Heart left ventricle (tissue), 16 donors: ENCODE measurements around the gene CYB5RL. TPM values are rescaled to one million over a fixed set of nuclear protein-coding genes. Genes with fewer than 3 reads are reported as not detected.

ENCODE experiments used
- ATAC-seq, 4 donors: fragments of 200-7000 bp; cut with Tn5 transposase; one replicate each; pipeline ENCODE4 v1.9.1; 2020 to 2022; ENCODE audit warnings: moderate library complexity in 4 of 4, mild to moderate bottlenecking in 3 of 4, moderate number of reproducible peaks in 1 of 4
- DNase-seq, 5 donors: peaks; one replicate each; pipeline ENCODE4 v3.0.0-alpha.2; 2020
- H3K27ac ChIP-seq, 12 donors: fragments of 200-600 bp; sonication (generic) in 4 of 12; one replicate each; pipeline versions ENCODE4 v1.5.0 to v1.8.0; 2016 to 2022; ENCODE audit warnings: mild to moderate bottlenecking in 2 of 12
- H3K27me3 ChIP-seq, 9 donors: fragments of 200-600 bp; sonication (generic) in 2 of 9; one replicate each; pipeline versions ENCODE4 v1.5.1 to v1.8.0; 2016 to 2022; ENCODE audit warnings: mild to moderate bottlenecking in 3 of 9
- H3K36me3 ChIP-seq, 9 donors: fragments of 200-600 bp; sonication (generic) in 2 of 9; one replicate each; pipeline versions ENCODE4 v1.5.0 to v1.8.0; 2018 to 2022; ENCODE audit warnings: mild to moderate bottlenecking in 2 of 9
- H3K4me1 ChIP-seq, 12 donors: fragments of 200-600 bp; sonication (generic) in 4 of 12; one replicate each; pipeline versions ENCODE4 v1.5.0 to v1.8.0; 2016 to 2022; ENCODE audit warnings: mild to moderate bottlenecking in 3 of 12
- H3K4me3 ChIP-seq, 12 donors: fragments of 200-600 bp; sonication (generic) in 4 of 12; one replicate each; pipeline versions ENCODE4 v1.5.0 to v1.8.0; 2017 to 2022; ENCODE audit warnings: mild to moderate bottlenecking in 9 of 12, moderate library complexity in 4 of 12
- H3K9me3 ChIP-seq, 12 donors: fragments of 200-600 bp; sonication (generic) in 4 of 12; one replicate each; pipeline versions ENCODE4 v1.5.0 to v1.8.0; 2016 to 2022; ENCODE audit warnings: mild to moderate bottlenecking in 1 of 12
- POLR2A ChIP-seq, 2 donors: fragments of 450-650 bp; IDR thresholded peaks; one replicate each; pipeline ENCODE4 v1.6.1; 2017; ENCODE audit warnings: antibody characterized with exemption in 2 of 2, mild to moderate bottlenecking in 2 of 2, moderate library complexity in 2 of 2
- WGBS, 4 donors: extraction: QIAGEN DNeasy Blood & Tissue Kit in 2 of 4; methylation state at CpG; one replicate each; pipeline versions ENCODE4 v1.1.5 to v1.1.7; 2013 to 2018; 5-methylcytosine and 5-hydroxymethylcytosine counted together
- intact Hi-C, 10 donors: fragments of 100-400 bp; cut with DNase I; formaldehyde crosslinking; loops; one replicate each; pipeline versions ENCODE4 v1.11.1 to v1.14.2; 2022
- polyA plus RNA-seq, 2 donors: library from polyadenylated mRNA; stranded (reverse); fragments of 200-250 nt; gene quantifications; one replicate each; pipeline ENCODE4 v1.2.3, GENCODE V29; 2013
- total RNA-seq, 9 donors: library from RNA; depleted of rRNA in 2 of 9; stranded (reverse); fragments of >200 nt in 2 of 9; fragmentation: NEBNext Ultra II Directional in 3 of 9; extraction: Animal tissue kit (Norgen Biotek cat#: 25700) in 3 of 9; gene quantifications; one replicate each; pipeline versions ENCODE4 v1.1.0 to v1.2.4, GENCODE V29; 2016 to 2023
- TF ChIP-seq, protein P1 (sequence below), 12 donors: fragments of 200-600 bp; sonication (generic) in 4 of 12; IDR thresholded peaks; one replicate each; pipeline versions ENCODE4 v1.5.0 to v1.8.0; 2018 to 2022; ENCODE audit warnings: antibody characterized with exemption in 12 of 12, mild to moderate bottlenecking in 5 of 12
- donor health status: ischemic (EF 13 %, LVEDD 7.1; RV severe dilation, severe dysfunction).
- donor health status: healthy with polysubstance abuse.
- donor health status: DM: no; HTN: yes; CAD: no.
- donor health status: DM: no; HTN: no; CAD: no.
- donor health status: ischemic (EF 25% LVEDD 6.9; RV normal size, moderate dysfunction).
- donor health status: ischemic (EF 25% LVEDD 5.7; RV mildly dilated, moderate dysfunction).
- donor health status: healthy.
- donor health status: DM: yes; HTN: yes; CAD: no.
- donor health status: ischemic (EF 35%, LVEDD 5.7; RV mildly dilated, moderate dysfunction).
- donor health status: nonischemic (EF 11% LVEDD 7.7; RV severe dilation, severe dysfunction).
- donor health status: DM: yes; HTN: yes; CAD: no.
- donor health status: PGD.
- donor health status: ischemic (EF 29% LVEDD 5.4; RV normal size, mild dysfunction).
- donor health status: nonischemic (EF 23%, LVEDD 6.1; RV moderate dilation, normal function).

The CYB5RL gene
- total and polyA plus RNA-seq, 11 donors, result 2.2 to 7.5 (median 4.3) TPM

DNA sequence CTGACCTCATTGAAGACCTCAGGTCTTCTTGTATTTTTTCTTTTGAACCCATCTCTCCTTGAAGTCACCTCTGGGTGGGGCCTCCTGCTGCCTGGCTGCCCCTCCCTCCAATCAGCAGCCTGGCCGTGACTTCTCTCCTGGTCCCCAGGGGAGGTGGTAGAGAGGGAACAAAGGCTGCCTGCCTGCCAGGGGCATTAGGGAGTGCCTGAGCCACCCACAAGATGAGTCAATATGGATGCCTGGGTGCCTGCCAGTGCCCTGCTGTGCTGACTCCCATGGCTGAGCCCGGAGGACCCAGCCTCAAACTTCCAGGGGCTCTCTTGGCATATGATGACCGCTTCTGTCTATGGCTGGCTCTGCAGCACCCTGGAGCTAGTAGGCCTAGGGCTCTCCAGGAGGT is 41.8 kb downstream of the CYB5RL start:
- intact Hi-C loops, result no loop called here
- TF ChIP-seq, protein P1, sequence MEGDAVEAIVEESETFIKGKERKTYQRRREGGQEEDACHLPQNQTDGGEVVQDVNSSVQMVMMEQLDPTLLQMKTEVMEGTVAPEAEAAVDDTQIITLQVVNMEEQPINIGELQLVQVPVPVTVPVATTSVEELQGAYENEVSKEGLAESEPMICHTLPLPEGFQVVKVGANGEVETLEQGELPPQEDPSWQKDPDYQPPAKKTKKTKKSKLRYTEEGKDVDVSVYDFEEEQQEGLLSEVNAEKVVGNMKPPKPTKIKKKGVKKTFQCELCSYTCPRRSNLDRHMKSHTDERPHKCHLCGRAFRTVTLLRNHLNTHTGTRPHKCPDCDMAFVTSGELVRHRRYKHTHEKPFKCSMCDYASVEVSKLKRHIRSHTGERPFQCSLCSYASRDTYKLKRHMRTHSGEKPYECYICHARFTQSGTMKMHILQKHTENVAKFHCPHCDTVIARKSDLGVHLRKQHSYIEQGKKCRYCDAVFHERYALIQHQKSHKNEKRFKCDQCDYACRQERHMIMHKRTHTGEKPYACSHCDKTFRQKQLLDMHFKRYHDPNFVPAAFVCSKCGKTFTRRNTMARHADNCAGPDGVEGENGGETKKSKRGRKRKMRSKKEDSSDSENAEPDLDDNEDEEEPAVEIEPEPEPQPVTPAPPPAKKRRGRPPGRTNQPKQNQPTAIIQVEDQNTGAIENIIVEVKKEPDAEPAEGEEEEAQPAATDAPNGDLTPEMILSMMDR (IDR thresholded peaks at IDR 0.05), result no peak
- TF ChIP-seq POLR2A (IDR thresholded peaks at IDR 0.05), result no peak
- H3K4me1 ChIP-seq, result peaks cover 0 to 14% (median 3%) of the 10 kb centered on the region in 12 donors
- DNase-seq (no peak), ATAC-seq (peak in 1 of 4 donors; percentile 32)
- H3K4me3 ChIP-seq, result no peak overlapping the region
- H3K9me3 ChIP-seq, result no peaks in the 10 kb centered on the region
- no peak overlapping the region for H3K27ac ChIP-seq
- 89 to 96% (median 90%) methylated on average over 3 of the region's 3 CpGs for WGBS, 4 donors
- H3K27me3 ChIP-seq, result no peaks in the 10 kb centered on the region
- no peaks in the 10 kb centered on the region for H3K36me3 ChIP-seq

- DNase-seq, result no peak
- peaks cover 0 to 14% (median 3%) of the 10 kb centered on the region in 12 donors for H3K4me1 ChIP-seq
- H3K36me3 ChIP-seq, result no peaks in the 10 kb centered on the region
- no peaks in the 10 kb centered on the region for H3K9me3 ChIP-seq
- no peak overlapping the region for H3K27ac ChIP-seq
- WGBS, 4 donors, result 84 to 96% (median 92%) methylated on average over 6 of the region's 6 CpGs
- no peak for TF ChIP-seq POLR2A (IDR thresholded peaks at IDR 0.05)
- TF ChIP-seq, protein P1 (IDR thresholded peaks at IDR 0.05), result no peak
- no peak for ATAC-seq
- intact Hi-C loops, result no loop called here
- no peak overlapping the region for H3K4me3 ChIP-seq
- no peaks in the 10 kb centered on the region for H3K27me3 ChIP-seq
These were observed 42.4 kb downstream of the CYB5RL start for GRCh38 chr1:54157401-54157800.

DNA sequence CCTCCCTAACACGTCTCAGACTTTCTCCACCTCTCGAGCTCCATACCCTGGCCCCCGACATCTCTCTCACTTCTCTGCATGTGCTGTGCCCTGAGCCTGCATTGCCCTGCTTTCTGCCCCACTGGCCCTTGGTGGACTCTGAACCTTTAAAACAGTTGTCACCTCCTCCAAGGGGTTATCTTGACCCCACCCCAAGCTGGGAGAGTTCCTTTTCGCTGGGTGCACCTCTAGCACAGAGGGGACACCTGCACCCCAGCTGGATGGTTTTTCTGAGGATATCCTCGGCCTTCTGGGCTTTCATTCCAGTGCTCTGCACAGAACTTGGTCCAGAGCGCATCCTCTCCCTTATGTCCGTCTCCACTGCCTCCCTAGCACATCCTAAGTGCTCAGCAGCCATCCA is 42.8 kb downstream of the CYB5RL start:
- no peak for ATAC-seq
- Histone ChIP-seq H3K27me3 (no peaks in the 10 kb centered on the region), H3K4me3 (no peak overlapping the region), H3K4me1 (peaks cover 0 to 14% (median 3%) of the 10 kb centered on the region in 12 donors), H3K36me3 (no peaks in the 10 kb centered on the region), H3K9me3 (no peaks in the 10 kb centered on the region), H3K27ac (no peak overlapping the region)
- WGBS, 4 donors, result 89 to 95% (median 94%) methylated on average over 7 of the region's 7 CpGs
- no peak for DNase-seq
- intact Hi-C loops, result no loop called here
- TF ChIP-seq POLR2A (IDR thresholded peaks at IDR 0.05), result no peak
- TF ChIP-seq, protein P1 (IDR thresholded peaks at IDR 0.05), result no peak

DNA sequence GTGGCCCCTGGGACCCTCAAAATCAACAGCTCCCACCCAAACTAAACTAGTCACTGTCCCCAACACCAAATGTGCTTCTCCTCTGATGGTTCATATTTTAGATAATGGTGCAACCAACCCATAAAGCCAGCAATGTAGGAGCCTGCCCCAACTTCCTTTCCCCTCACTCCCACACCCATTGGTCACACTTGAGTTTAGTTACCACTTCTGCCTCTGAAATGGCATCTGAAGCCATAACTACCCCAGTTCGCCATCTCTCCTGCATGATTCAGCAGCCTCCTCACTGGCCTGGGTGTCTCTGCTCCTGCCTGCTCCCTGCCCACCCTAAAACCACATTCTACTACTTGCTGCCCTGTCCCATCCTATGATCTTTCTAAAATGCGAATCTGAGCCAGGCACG is 43.6 kb downstream of the CYB5RL start:
- intact Hi-C loops, result no loop called here
- ATAC-seq (no peak), DNase-seq (no peak)
- no peak for TF ChIP-seq POLR2A (IDR thresholded peaks at IDR 0.05)
- TF ChIP-seq, protein P1 (IDR thresholded peaks at IDR 0.05), result no peak
- Histone ChIP-seq H3K9me3 (no peaks in the 10 kb centered on the region), H3K36me3 (no peaks in the 10 kb centered on the region), H3K27ac (no peak overlapping the region), H3K4me1 (peaks cover 0 to 14% (median 3%) of the 10 kb centered on the region in 12 donors), H3K4me3 (no peak overlapping the region), H3K27me3 (no peaks in the 10 kb centered on the region)
- 86 to 95% (median 92%) methylated on average over 3 of the region's 3 CpGs for WGBS, 4 donors
